RPMI8226 (cell line): ENCODE data around the gene GTPBP6.
"Not testable (repeated sequence)": the region's sequence is repeated elsewhere in the genome, so short reads cannot be mapped to it uniquely, and the experiment has no call there.

ENCODE experiments used
- DNase-seq: peaks from one replicate; pipeline ENCODE4 v3.0.0-alpha.2; 2015

The GTPBP6 gene

GRCh38 chrX:351736-352135, 33.1 kb upstream of the GTPBP6 start:
- no peak for DNase-seq

- DNase-seq = not testable (repeated sequence)
These were observed 32.7 kb upstream of the GTPBP6 start for GRCh38 chrX:351324-351641.

GRCh38 chrX:350534-351323, 32.1 kb upstream of the GTPBP6 start:
- DNase-seq = no peak

GRCh38 chrX:350148-350533, 31.5 kb upstream of the GTPBP6 start:
- no peak for DNase-seq

GRCh38 chrX:349702-350101, 31.1 kb upstream of the GTPBP6 start:
- DNase-seq = no peak

GRCh38 chrX:349196-349595, 30.6 kb upstream of the GTPBP6 start:
- DNase-seq = no peak

GRCh38 chrX:348461-349117, 30.0 kb upstream of the GTPBP6 start:
- no peak for DNase-seq

GRCh38 chrX:347351-348117, 28.9 kb upstream of the GTPBP6 start:
- no peak for DNase-seq

GRCh38 chrX:346034-346813, 27.6 kb upstream of the GTPBP6 start:
- no peak for DNase-seq

- DNase-seq = no peak
These were observed 26.7 kb upstream of the GTPBP6 start for GRCh38 chrX:345020-345925.

- DNase-seq = no peak
These were observed 25.8 kb upstream of the GTPBP6 start for GRCh38 chrX:344371-344901.

- no peak for DNase-seq
These were observed 23.0 kb upstream of the GTPBP6 start for GRCh38 chrX:341541-342101.

GRCh38 chrX:340641-341423, 22.2 kb upstream of the GTPBP6 start:
- DNase-seq = no peak

- DNase-seq = no peak
These were observed 21.5 kb upstream of the GTPBP6 start for GRCh38 chrX:340121-340520.

- no peak for DNase-seq
These were observed 20.3 kb upstream of the GTPBP6 start for GRCh38 chrX:338836-339400.

GRCh38 chrX:338281-338835, 19.8 kb upstream of the GTPBP6 start:
- DNase-seq = no peak

- DNase-seq = no peak
These were observed 18.8 kb upstream of the GTPBP6 start for GRCh38 chrX:337331-337831.

GRCh38 chrX:336227-336626, 17.6 kb upstream of the GTPBP6 start:
- DNase-seq = no peak

GRCh38 chrX:335758-336155, 17.2 kb upstream of the GTPBP6 start:
- DNase-seq = no peak
